ENCODE results near the gene SYNRG. TPM values are rescaled to one million over a fixed set of nuclear protein-coding genes. Genes with fewer than 3 reads are reported as not detected.
A peak's percentile ranks its signal among the peaks of the same experiment; 100 is the strongest.

The SYNRG gene
- total RNA-seq, 2 experiments from 2014 or later: 40.4 to 40.5 TPM

DNA sequence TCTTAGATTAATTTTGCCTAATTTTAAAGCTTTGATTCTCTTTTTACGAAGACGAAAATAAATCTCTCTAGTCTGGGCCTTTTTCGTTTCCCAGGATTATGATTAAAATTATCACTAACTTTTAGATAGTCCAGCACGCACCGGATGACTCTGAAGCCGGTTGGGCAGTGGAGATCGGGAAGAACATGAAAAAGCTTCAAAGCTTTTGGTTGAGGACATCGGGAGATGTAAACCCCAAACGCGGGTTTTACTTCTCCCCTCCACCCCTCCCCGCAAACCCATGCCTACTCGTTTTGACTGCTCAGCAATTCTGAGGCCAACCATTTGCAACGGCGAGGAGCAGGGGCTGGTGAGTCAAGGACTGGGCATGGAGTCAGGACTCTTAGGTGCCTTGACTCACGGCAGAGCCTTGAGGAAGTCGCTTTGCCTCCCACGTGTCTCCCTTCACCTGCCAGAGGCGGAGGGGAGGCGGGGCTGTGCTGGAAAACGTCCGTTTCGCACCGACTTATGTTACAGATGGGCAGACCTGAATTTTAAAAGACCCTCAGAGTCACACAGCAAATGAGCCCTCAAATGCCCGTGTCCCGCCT, 120.5 kb downstream of the SYNRG start:
- peak; percentile 60 for DNase-seq
- H3K4me1 Mint-ChIP-seq: peaks cover 45% of the 10 kb centered on the region
- H3K4me3 Mint-ChIP-seq: peak overlapping the region; percentile 88
- peak overlapping the region; percentile 85 for H3K27ac Mint-ChIP-seq
- no peaks in the 10 kb centered on the region for H3K27me3 Mint-ChIP-seq
- peaks cover 8% of the 10 kb centered on the region for H3K36me3 Mint-ChIP-seq
- no peaks in the 10 kb centered on the region for H3K9me3 Mint-ChIP-seq

- no peak for DNase-seq
- no peaks in the 10 kb centered on the region for H3K27me3 Mint-ChIP-seq
- H3K4me1 Mint-ChIP-seq: peaks cover 46% of the 10 kb centered on the region
- peaks cover 8% of the 10 kb centered on the region for H3K36me3 Mint-ChIP-seq
- H3K9me3 Mint-ChIP-seq: no peaks in the 10 kb centered on the region
- H3K27ac Mint-ChIP-seq: peak overlapping the region; percentile 85
- H3K4me3 Mint-ChIP-seq: peak overlapping the region; percentile 88
Observed at GRCh38 chr17:37488009-37488604, 121.1 kb downstream of the SYNRG start.

GRCh38 chr17:37485938-37486570, 123.2 kb downstream of the SYNRG start:
- no peaks in the 10 kb centered on the region for H3K27me3 Mint-ChIP-seq
- no peak overlapping the region for H3K27ac Mint-ChIP-seq
- no peak overlapping the region for H3K4me3 Mint-ChIP-seq
- H3K4me1 Mint-ChIP-seq: peaks cover 28% of the 10 kb centered on the region
- H3K36me3 Mint-ChIP-seq: peaks cover 4% of the 10 kb centered on the region
- DNase-seq: no peak
- H3K9me3 Mint-ChIP-seq: no peaks in the 10 kb centered on the region

DNA sequence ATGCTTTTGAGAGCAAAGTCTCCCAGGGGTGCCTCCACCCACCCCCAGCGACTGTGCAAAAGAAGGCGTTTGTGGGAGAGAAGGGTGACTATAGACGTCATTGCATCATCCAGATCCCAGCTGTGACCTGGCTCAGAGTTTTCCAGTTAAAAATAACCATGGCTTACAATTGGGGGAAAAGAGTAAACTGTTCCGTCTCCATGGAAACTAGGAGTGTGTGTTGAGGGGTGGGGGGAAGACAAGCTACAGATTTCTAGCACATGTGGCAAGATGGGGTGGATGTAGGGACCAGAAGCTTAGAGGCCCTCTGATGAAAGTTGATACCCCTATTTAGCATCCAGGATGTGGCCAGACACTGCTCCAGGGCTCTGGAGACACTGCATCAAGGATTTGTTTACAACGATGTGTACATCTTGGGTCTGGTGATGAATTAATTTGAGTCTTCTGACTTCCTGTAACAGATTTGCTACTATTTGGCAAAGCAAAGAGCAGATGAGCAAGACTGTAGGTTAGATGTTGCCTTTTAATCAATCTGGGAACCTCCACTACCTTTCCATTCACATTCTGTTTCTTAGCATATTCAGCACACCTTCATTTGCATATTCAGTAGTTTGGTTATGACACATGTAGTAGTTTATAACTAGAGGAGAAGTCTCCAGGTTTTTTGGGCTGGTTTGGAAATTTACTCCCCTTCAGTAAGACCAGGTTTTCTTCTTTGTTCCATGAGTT, 125.7 kb downstream of the SYNRG start:
- peaks cover 11% of the 10 kb centered on the region for H3K36me3 Mint-ChIP-seq
- peaks cover 16% of the 10 kb centered on the region for H3K4me1 Mint-ChIP-seq
- no peak overlapping the region for H3K4me3 Mint-ChIP-seq
- DNase-seq: no peak
- H3K27me3 Mint-ChIP-seq: no peaks in the 10 kb centered on the region
- H3K9me3 Mint-ChIP-seq: no peaks in the 10 kb centered on the region
- peak overlapping the region; percentile 72 for H3K27ac Mint-ChIP-seq

DNA sequence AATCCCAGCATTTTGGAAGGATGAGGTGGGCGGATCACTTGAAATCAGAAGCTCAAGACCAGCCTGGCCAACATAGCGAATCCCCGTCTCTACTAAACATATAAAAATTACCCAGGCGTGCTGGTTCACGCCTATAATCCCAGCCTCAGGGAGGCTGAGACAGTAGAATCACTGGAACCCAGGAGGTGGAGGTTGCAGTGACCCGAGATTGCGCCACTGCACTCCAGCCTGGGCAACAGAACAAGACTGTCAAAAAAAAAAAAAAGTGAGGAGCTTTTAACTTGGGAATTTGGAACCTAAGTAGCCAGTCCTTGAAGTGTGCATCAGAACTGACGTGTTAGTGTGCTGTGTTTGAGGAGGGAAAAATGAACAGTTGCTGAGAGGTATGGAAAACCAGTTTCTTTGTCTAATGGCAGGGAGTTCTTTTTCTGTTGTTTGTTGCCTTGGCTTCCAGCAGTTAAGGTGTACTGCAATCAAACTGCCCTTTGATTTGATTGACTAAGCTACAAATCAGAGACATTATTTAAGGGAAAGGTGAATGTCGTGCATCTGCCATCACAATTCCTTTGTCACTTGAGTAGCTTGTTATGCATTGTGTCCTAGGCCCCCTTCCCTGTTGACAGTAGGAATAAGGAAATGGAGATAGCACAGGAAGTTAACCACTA, 128.1 kb downstream of the SYNRG start:
- H3K9me3 Mint-ChIP-seq: no peaks in the 10 kb centered on the region
- H3K36me3 Mint-ChIP-seq: peaks cover 14% of the 10 kb centered on the region
- H3K4me3 Mint-ChIP-seq: no peak overlapping the region
- DNase-seq: no peak
- no peaks in the 10 kb centered on the region for H3K27me3 Mint-ChIP-seq
- no peak overlapping the region for H3K27ac Mint-ChIP-seq
- peaks cover 9% of the 10 kb centered on the region for H3K4me1 Mint-ChIP-seq

- H3K27me3 Mint-ChIP-seq: no peaks in the 10 kb centered on the region
- H3K4me1 Mint-ChIP-seq: peaks cover 9% of the 10 kb centered on the region
- H3K36me3 Mint-ChIP-seq: peaks cover 19% of the 10 kb centered on the region
- no peak for DNase-seq
- no peak overlapping the region for H3K4me3 Mint-ChIP-seq
- no peaks in the 10 kb centered on the region for H3K9me3 Mint-ChIP-seq
- H3K27ac Mint-ChIP-seq: no peak overlapping the region
Observed at GRCh38 chr17:37480427-37480826, 128.8 kb downstream of the SYNRG start.

DNA sequence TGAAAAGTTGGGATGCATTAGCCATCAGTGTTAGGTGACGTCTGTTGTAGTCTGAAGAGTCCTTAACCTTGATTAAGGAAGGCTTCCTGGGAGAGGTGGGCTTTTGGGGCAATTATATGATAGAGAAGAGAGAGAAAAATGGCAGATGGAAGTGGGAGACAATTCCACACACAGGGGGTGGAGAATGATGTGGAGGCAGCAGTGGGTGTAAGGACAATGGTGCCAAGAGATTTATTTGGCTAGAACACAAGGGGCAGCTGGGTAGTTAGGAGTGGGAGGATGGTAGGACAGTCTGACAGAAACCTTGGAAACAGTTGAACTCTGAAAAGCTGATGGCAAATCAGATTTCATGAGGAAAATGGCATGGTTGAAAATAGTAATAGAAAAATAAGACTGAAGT, 130.2 kb downstream of the SYNRG start:
- peaks cover 19% of the 10 kb centered on the region for H3K36me3 Mint-ChIP-seq
- H3K4me3 Mint-ChIP-seq: no peak overlapping the region
- H3K9me3 Mint-ChIP-seq: no peaks in the 10 kb centered on the region
- H3K4me1 Mint-ChIP-seq: peaks cover 9% of the 10 kb centered on the region
- DNase-seq: no peak
- H3K27ac Mint-ChIP-seq: no peak overlapping the region
- no peaks in the 10 kb centered on the region for H3K27me3 Mint-ChIP-seq

GRCh38 chr17:37478187-37478586, 131.0 kb downstream of the SYNRG start:
- H3K27ac Mint-ChIP-seq: no peak overlapping the region
- H3K4me1 Mint-ChIP-seq: peaks cover 1% of the 10 kb centered on the region
- no peak overlapping the region for H3K4me3 Mint-ChIP-seq
- peaks cover 25% of the 10 kb centered on the region for H3K36me3 Mint-ChIP-seq
- DNase-seq: no peak
- no peaks in the 10 kb centered on the region for H3K9me3 Mint-ChIP-seq
- no peaks in the 10 kb centered on the region for H3K27me3 Mint-ChIP-seq

- Mint-ChIP-seq H3K27me3 (no peaks in the 10 kb centered on the region), H3K9me3 (no peaks in the 10 kb centered on the region), H3K4me1 (no peaks in the 10 kb centered on the region), H3K4me3 (no peak overlapping the region), H3K27ac (peak overlapping the region; percentile 26), H3K36me3 (peaks cover 29% of the 10 kb centered on the region)
- no peak for DNase-seq
Observed at GRCh38 chr17:37476431-37477120, 132.6 kb downstream of the SYNRG start.

DNA sequence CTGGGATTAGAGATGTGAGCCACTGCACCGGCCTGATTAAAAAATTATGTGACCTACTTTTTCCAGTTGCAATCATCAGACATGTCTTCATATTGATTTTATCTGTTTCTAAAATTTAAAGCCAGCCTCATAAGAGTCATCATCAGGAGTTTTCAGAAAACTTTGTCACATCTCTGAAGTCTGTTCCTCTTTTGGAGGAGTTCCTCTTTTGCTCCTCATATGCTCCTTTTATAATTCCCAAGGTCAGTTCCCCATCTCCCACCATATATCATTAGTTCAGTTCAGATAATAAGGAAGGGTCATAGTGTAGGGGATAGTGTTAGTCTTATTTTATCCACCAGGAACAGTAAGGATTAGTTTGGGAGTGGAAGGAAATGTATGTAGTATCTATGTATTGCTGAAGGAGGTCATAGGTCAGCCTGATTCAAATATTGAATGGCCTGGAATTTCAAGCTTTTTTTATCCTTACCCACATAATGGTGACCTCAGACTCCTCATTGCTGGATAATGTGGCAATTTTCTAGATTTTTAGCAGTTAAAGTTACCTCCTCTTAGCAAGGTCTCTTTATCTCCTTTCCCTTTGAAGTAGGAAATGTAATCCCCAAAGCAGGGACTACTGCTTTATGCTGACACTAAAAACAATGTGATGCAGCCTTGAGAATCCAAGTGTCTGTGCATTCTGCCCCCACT, 133.3 kb downstream of the SYNRG start:
- no peaks in the 10 kb centered on the region for H3K4me1 Mint-ChIP-seq
- no peak overlapping the region for H3K4me3 Mint-ChIP-seq
- no peak overlapping the region for H3K27ac Mint-ChIP-seq
- no peaks in the 10 kb centered on the region for H3K27me3 Mint-ChIP-seq
- peaks cover 32% of the 10 kb centered on the region for H3K36me3 Mint-ChIP-seq
- no peak for DNase-seq
- no peaks in the 10 kb centered on the region for H3K9me3 Mint-ChIP-seq

DNA sequence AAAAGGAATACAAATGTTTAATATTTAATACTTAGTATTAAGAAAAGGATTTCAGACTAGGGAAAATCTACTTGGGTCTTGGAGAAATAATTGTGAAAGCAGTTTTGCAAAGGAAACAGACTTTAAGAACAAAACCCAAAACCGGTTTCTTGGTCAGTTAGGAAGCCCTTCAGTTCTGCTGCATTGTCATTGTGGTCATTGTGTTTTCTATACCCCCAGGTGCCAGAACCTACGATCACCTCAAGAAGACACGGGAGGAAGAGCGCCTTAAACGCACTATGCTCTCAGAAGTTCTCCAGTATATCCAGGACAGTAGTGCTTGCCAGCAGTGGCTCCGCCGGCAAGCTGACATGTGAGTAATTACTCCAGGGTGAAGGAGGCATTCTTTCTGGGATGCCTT, 139.0 kb downstream of the SYNRG start:
- Mint-ChIP-seq H3K4me3 (no peak overlapping the region), H3K27me3 (no peaks in the 10 kb centered on the region), H3K4me1 (no peaks in the 10 kb centered on the region), H3K36me3 (peaks cover 23% of the 10 kb centered on the region), H3K27ac (no peak overlapping the region), H3K9me3 (no peaks in the 10 kb centered on the region)
- no peak for DNase-seq

DNA sequence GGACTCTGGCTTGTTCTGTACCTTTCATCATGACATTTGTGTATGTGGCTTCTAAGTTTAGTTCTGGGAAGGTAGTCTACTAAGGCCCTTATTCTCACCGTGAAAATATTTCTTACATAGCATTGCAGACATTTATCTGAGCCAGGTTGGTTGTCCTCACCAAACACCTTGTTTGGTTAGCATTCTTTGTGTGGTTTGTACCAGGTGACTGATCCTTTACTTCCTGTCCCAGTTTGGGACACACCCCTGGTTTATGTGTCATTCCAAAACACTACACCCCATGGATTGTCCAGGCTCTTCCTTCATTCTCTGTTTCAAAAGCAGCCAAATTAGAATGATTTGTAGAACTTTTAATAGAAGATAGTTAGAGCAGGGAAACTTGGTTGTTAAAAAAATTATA, 142.7 kb downstream of the SYNRG start:
- H3K4me3 Mint-ChIP-seq: no peak overlapping the region
- no peaks in the 10 kb centered on the region for H3K9me3 Mint-ChIP-seq
- H3K27me3 Mint-ChIP-seq: no peaks in the 10 kb centered on the region
- no peak overlapping the region for H3K27ac Mint-ChIP-seq
- DNase-seq: no peak
- H3K4me1 Mint-ChIP-seq: peaks cover 2% of the 10 kb centered on the region
- H3K36me3 Mint-ChIP-seq: peaks cover 18% of the 10 kb centered on the region

- H3K36me3 Mint-ChIP-seq: peaks cover 13% of the 10 kb centered on the region
- H3K27ac Mint-ChIP-seq: no peak overlapping the region
- no peak overlapping the region for H3K4me3 Mint-ChIP-seq
Observed at GRCh38 chr17:37465069-37465616, 144.1 kb downstream of the SYNRG start.

More at GRCh38 chr17:37465069-37465616, 144.1 kb downstream of the SYNRG start:
- peaks cover 5% of the 10 kb centered on the region for H3K4me1 Mint-ChIP-seq
- no peak for DNase-seq
- no peaks in the 10 kb centered on the region for H3K27me3 Mint-ChIP-seq
- no peaks in the 10 kb centered on the region for H3K9me3 Mint-ChIP-seq
